Omental fat pad (tissue), 4 donors: ENCODE results near the gene NXPH2. TPM values are rescaled to one million over a fixed set of nuclear protein-coding genes. Genes with fewer than 3 reads are reported as not detected.

ENCODE experiments used
- ATAC-seq: fragments of 150-250 bp; one replicate; pipeline ENCODE4 v1.9.1; 2016; ENCODE audit warnings: mild to moderate bottlenecking, moderate library complexity; ENCODE audit not compliant: low FRiP score
- DNase-seq: peaks from one replicate; pipeline ENCODE4 v3.0.0-alpha.2; 2019; ENCODE audit warnings: low spot score
- total RNA-seq, 4 donors: library from RNA; depleted of rRNA; stranded (reverse); fragments of >200 nt; gene quantifications; one replicate each; pipeline ENCODE4 v1.1.0, GENCODE V29; 2016
- TF ChIP-seq, protein P1 (sequence below), 3 donors: fragments of 450-650 bp; IDR thresholded peaks; one replicate each; pipeline ENCODE4 v1.5.1; 2016 to 2017; ENCODE audit warnings: antibody characterized with exemption in 3 of 3, mild to moderate bottlenecking in 3 of 3, moderate library complexity in 2 of 3

The NXPH2 gene
- total RNA-seq, 4 donors from 2014 or later = 0.37 to 2.1 TPM; not detected in 2

GRCh38 chr2:138780446-138780880 lies 273 bp upstream of the NXPH2 start:
- DNase-seq (no peak), ATAC-seq (peak; percentile 53)
- TF ChIP-seq, protein P1, sequence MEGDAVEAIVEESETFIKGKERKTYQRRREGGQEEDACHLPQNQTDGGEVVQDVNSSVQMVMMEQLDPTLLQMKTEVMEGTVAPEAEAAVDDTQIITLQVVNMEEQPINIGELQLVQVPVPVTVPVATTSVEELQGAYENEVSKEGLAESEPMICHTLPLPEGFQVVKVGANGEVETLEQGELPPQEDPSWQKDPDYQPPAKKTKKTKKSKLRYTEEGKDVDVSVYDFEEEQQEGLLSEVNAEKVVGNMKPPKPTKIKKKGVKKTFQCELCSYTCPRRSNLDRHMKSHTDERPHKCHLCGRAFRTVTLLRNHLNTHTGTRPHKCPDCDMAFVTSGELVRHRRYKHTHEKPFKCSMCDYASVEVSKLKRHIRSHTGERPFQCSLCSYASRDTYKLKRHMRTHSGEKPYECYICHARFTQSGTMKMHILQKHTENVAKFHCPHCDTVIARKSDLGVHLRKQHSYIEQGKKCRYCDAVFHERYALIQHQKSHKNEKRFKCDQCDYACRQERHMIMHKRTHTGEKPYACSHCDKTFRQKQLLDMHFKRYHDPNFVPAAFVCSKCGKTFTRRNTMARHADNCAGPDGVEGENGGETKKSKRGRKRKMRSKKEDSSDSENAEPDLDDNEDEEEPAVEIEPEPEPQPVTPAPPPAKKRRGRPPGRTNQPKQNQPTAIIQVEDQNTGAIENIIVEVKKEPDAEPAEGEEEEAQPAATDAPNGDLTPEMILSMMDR (IDR thresholded peaks at IDR 0.05) = no peak

- ATAC-seq (no peak), DNase-seq (no peak)
- TF ChIP-seq, protein P1 (IDR thresholded peaks at IDR 0.05) = no peak
Measured at GRCh38 chr2:138779406-138779780, 797 bp downstream of the NXPH2 start.

GRCh38 chr2:138777996-138778395 lies 2.2 kb downstream of the NXPH2 start:
- DNase-seq = no peak
- ATAC-seq = no peak
- TF ChIP-seq, protein P1 (IDR thresholded peaks at IDR 0.05) = no peak

DNA sequence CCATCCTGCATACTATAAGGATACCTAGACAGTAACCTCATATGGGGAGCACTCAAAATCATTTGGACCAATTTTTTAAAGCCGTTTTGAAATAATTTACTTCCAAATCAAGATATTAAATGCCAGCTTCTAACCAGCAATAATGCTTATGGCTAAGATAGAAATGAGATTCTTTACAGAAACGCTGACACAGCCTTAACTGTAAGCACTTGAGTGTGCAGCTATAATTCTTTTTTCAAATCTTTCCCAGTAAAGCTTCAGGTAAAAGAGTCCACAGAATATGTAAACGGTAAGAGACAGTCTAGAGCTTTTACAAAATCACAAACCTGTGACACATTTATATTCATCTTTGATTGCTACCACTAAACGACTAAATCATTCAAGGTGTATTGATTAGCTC lies 4.5 kb downstream of the NXPH2 start:
- TF ChIP-seq, protein P1 (IDR thresholded peaks at IDR 0.05) = no peak
- no peak for ATAC-seq
- no peak for DNase-seq

GRCh38 chr2:138771534-138771933 lies 8.7 kb downstream of the NXPH2 start:
- no peak for ATAC-seq
- no peak for DNase-seq
- TF ChIP-seq, protein P1 (IDR thresholded peaks at IDR 0.05) = no peak

DNA sequence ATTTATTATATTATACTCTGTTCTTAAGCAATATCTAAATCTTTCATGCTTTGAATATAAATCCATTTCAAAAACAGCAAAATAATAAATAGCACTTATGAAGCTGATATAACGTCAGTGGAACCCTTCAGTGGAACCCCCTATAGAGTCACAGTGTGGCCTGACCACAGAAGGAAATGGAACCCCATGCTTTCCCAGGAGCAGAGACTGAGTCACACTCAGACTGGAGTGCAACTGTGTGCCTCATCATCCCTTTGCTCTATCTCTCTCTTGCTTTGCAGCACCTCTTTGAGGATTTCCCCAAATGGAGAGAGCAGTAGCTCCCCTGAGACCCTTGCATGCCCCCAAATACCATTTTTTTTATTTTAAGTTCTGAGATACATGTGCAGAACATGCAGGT lies 13.1 kb downstream of the NXPH2 start:
- no peak for ATAC-seq
- TF ChIP-seq, protein P1 (IDR thresholded peaks at IDR 0.05) = no peak
- no peak for DNase-seq

- ATAC-seq (no peak), DNase-seq (no peak)
- TF ChIP-seq, protein P1 (IDR thresholded peaks at IDR 0.05) = no peak
Measured at GRCh38 chr2:138766464-138766863, 13.7 kb downstream of the NXPH2 start.
